ENCODE results near the gene DDIT3. TPM values are rescaled to one million over a fixed set of nuclear protein-coding genes. Genes with fewer than 3 reads are reported as not detected.

Gene DDIT3
- total and polyA plus RNA-seq, 2 of the 13 experiments (the other 11 are each of a cell fraction or from before 2014, with no cell fraction given): 27.5 to 48.7 TPM

GRCh38 chr12:57522011-57522886, 1.9 kb upstream of the DDIT3 start, which contains the start of gene MBD6 (continued):
- 0 out of 2 replicates have a peak, but pooled peaks have one; percentile 12 for TF ChIP-seq SOX13 (IDR thresholded peaks at IDR 0.05)
- peak in 1 of 2 experiments; percentile 71; a peak in 2 of 4 replicates for TF ChIP-seq SOX13 (CRISPR knock-in tag; conservative IDR thresholded peaks at IDR 0.05 in 1 of 2, IDR thresholded peaks at IDR 0.05 in 1 of 2)
- peak; percentile 79; the same call in 1 of the 2 replicates for TF ChIP-seq FOXK1 (CRISPR knock-in tag; IDR thresholded peaks at IDR 0.05; ENCODE audit: borderline replicate concordance, low read depth)
- TF ChIP-seq, protein P1, sequence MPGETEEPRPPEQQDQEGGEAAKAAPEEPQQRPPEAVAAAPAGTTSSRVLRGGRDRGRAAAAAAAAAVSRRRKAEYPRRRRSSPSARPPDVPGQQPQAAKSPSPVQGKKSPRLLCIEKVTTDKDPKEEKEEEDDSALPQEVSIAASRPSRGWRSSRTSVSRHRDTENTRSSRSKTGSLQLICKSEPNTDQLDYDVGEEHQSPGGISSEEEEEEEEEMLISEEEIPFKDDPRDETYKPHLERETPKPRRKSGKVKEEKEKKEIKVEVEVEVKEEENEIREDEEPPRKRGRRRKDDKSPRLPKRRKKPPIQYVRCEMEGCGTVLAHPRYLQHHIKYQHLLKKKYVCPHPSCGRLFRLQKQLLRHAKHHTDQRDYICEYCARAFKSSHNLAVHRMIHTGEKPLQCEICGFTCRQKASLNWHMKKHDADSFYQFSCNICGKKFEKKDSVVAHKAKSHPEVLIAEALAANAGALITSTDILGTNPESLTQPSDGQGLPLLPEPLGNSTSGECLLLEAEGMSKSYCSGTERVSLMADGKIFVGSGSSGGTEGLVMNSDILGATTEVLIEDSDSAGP (CRISPR knock-in tag; IDR thresholded peaks at IDR 0.05; ENCODE audit: borderline replicate concordance): no peak; the same call in 1 of the 2 replicates
- TF ChIP-seq TFE3 (CRISPR knock-in tag; IDR thresholded peaks at IDR 0.05): peak; percentile 87
- TF ChIP-seq PITX1 (CRISPR knock-in tag; IDR thresholded peaks at IDR 0.05): peak; percentile 95
- TF ChIP-seq KDM5B (CRISPR knock-in tag; IDR thresholded peaks at IDR 0.05; ENCODE audit: borderline replicate concordance): peak; percentile 75; the same call in 1 of the 2 replicates
- no peak; the same call in 1 of the 2 replicates for TF ChIP-seq PAWR (CRISPR knock-in tag; IDR thresholded peaks at IDR 0.05; ENCODE audit: borderline replicate concordance)
- no peak for TF ChIP-seq TRIM24 (CRISPR knock-in tag; IDR thresholded peaks at IDR 0.05)
- no peak for TF ChIP-seq HNRNPK (IDR thresholded peaks at IDR 0.05; ENCODE audit: low read depth, low read length, poor library complexity, severe bottlenecking)
- TF ChIP-seq PAXIP1 (CRISPR knock-in tag; conservative IDR thresholded peaks at IDR 0.05): peak; percentile 84
- TF ChIP-seq, protein P2, sequence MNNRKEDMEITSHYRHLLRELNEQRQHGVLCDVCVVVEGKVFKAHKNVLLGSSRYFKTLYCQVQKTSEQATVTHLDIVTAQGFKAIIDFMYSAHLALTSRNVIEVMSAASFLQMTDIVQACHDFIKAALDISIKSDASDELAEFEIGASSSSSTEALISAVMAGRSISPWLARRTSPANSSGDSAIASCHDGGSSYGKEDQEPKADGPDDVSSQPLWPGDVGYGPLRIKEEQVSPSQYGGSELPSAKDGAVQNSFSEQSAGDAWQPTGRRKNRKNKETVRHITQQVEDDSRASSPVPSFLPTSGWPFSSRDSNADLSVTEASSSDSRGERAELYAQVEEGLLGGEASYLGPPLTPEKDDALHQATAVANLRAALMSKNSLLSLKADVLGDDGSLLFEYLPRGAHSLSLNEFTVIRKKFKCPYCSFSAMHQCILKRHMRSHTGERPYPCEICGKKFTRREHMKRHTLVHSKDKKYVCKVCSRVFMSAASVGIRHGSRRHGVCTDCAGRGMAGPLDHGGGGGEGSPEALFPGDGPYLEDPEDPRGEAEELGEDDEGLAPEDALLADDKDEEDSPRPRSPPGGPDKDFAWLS (CRISPR knock-in tag; IDR thresholded peaks at IDR 0.05; ENCODE audit: borderline replicate concordance): peak; percentile 98
- TF ChIP-seq, protein P3, sequence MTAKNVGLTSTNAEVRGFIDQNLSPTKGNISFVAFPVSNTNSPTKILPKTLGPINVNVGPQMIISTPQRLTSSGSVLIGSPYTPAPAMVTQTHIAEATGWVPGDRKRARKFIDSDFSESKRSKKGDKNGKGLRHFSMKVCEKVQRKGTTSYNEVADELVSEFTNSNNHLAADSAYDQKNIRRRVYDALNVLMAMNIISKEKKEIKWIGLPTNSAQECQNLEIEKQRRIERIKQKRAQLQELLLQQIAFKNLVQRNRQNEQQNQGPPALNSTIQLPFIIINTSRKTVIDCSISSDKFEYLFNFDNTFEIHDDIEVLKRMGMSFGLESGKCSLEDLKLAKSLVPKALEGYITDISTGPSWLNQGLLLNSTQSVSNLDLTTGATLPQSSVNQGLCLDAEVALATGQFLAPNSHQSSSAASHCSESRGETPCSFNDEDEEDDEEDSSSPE (CRISPR knock-in tag; IDR thresholded peaks at IDR 0.05): no peak; the same call in none of the 2 replicates
- peak; percentile 81 for TF ChIP-seq KLF12 (CRISPR knock-in tag; IDR thresholded peaks at IDR 0.05; ENCODE audit: borderline replicate concordance)
- TF ChIP-seq ZNF136 (CRISPR knock-in tag; IDR thresholded peaks at IDR 0.05; ENCODE audit: low read depth): no peak

Data from HepG2 (cell line).